AG04450 (cell line): ENCODE measurements around the gene DOK5. TPM values are rescaled to one million over a fixed set of nuclear protein-coding genes. Genes with fewer than 3 reads are reported as not detected.

Experiments
- CTCF ChIA-PET: fragments of 300-600, 350-600 bp; formaldehyde crosslinking; extraction: SDS; loops from one replicate; lab custom pipeline; 2022; ENCODE audit warnings: antibody characterized with exemption, inconsistent platforms; lab: Charles Lee
- POLR2A ChIA-PET: fragments of 350-600 bp; formaldehyde crosslinking; extraction: SDS; loops from one replicate; lab custom pipeline; 2021; ENCODE audit warnings: antibody characterized with exemption, inconsistent platforms; lab: Yijun Ruan, JAX
- DNase-seq: peaks from one replicate; pipeline ENCODE4 v3.0.0-alpha.2; 2011; ENCODE audit warnings: low read depth, low spot score
- H3K27ac ChIP-seq: one replicate; pipeline ENCODE4 v1.5.1; 2012; ENCODE audit warnings: low read depth, low read length, control low read depth
- H3K27me3 ChIP-seq: one replicate; pipeline ENCODE4 v1.6.0; 2012; ENCODE audit warnings: low read length; ENCODE audit not compliant: control insufficient read depth, insufficient read depth
- H3K4me3 ChIP-seq: 2 replicates; pipeline ENCODE4 v1.5.1; 2011; ENCODE audit warnings: mild to moderate bottlenecking, low read depth, low read length, control low read depth
- H3K9me3 ChIP-seq: 2 replicates; pipeline ENCODE4 v1.5.1; 2012; ENCODE audit warnings: low read length; ENCODE audit not compliant: control insufficient read depth, insufficient read depth
- CTCF ChIP-seq: IDR thresholded peaks from 2 replicates; pipeline ENCODE4 v1.5.1; 2011; ENCODE audit warnings: low read depth, low read length, control low read depth, inconsistent platforms
- polyA plus RNA-seq: library from polyadenylated mRNA; depleted of rRNA; stranded (reverse); fragments of >200 nt; gene quantifications from 2 replicates; pipeline ENCODE4 v1.2.3, GENCODE V29; 2011

Gene DOK5
- polyA plus RNA-seq, 1 experiment = 1.9 TPM

DNA sequence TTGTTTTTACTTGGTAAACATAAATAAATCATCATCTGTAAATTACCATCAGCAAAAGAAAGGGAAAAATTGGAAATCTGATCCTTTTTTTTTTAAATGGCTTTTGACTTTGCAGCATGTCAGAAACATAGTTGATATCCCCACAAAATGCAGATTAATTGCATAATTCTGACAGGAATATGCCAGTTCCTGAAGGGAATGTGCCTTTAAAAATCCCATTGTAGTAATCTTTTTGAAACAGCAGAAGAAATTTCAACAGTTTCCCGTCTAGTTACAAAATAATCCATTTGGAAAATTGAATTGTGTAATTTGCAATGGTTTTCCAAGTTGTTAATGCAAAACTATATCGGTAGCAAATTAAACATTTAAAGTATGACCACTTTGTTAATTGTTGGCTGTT, 95.2 kb downstream of the DOK5 start:
- DNase-seq = no peak
- Histone ChIP-seq H3K27ac (no peak overlapping the region), H3K27me3 (no peaks in the 10 kb centered on the region), H3K4me3 (no peak overlapping the region), H3K9me3 (no peaks in the 10 kb centered on the region)
- POLR2A ChIA-PET = no interaction called here
- no peak for TF ChIP-seq CTCF
- CTCF ChIA-PET = no interaction called here

DNA sequence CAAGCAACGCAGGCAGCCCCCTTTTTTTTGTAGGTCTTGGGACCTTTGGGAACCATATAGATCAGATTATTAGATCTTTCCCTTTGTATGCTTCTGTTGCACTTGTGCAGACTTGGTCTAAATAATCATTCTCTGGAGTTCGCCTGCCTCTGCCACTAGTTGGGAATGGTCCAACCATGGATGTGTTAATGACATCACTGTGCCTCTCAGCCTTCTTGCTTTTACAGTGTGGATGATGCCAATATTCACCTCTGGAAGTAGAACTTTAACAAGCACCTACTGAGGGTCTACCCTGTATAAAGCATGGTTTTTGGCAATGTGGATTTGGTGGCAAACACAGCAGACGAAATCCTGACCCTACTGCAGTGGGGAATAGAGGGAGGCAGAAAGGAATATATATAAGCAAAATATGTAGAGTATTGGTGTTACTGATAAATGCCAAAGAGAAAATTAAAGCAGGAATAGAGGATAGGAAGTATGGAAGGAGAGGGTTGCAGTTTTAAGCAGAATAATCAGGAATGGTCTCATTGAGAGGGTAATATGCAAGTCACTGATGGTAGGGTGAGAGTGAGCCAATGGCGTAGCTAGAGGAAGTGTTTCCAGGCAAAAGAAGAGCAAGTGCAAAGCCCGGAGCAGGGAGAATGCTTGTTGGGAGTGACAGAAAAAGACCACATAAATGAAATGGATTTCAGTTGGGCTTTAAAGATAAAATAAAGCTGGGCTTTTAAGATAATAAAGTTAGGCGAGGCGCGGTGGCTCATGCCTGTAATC, 97.5 kb downstream of the DOK5 start:
- Histone ChIP-seq H3K27me3 (no peaks in the 10 kb centered on the region), H3K9me3 (no peaks in the 10 kb centered on the region), H3K4me3 (no peak overlapping the region), H3K27ac (no peak overlapping the region)
- TF ChIP-seq CTCF = no peak
- POLR2A ChIA-PET = no interaction called here
- DNase-seq = no peak
- CTCF ChIA-PET = no interaction called here

DNA sequence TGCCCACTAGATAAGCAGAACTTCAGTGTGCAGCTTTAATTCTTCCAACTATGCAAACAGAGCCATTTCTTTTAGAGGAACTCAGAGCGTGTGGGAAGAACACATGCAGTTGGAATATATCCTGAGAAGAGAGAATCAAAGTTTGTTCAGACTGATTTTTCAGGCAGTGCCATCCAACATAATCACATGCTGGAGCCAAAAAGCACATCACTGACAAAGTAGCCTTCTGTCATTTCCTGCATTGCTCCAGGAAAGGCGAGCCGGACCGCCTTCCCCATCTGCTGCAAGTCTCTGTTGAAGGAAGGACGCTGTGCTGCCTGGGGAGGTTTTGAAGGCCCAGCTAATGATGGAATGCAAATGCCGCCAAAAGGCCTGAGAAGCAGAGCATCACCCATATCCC, 98.4 kb downstream of the DOK5 start:
- Histone ChIP-seq H3K4me3 (no peak overlapping the region), H3K27ac (no peak overlapping the region), H3K9me3 (no peaks in the 10 kb centered on the region), H3K27me3 (no peaks in the 10 kb centered on the region)
- POLR2A ChIA-PET = no interaction called here
- CTCF ChIA-PET = no interaction called here
- no peak for DNase-seq
- no peak for TF ChIP-seq CTCF

DNA sequence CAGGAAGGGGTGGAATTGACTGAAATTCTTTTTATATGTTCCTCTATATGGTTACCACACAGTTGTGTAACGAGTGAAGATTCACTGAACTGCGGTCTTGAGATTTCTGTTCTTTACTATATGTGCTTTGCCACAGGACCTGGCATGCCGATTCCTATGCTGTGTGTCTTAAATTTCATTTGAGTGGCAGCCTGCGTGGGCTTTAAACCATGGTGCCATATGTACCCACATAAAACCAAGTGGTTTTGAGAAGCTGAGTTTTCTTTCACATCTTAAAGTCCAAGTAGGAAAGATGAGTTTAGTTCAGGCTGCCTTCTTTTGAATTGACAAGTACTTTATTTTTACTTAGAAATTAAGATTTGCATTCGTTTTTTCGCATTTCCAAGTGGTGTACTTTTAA, 101.1 kb downstream of the DOK5 start:
- no peak for TF ChIP-seq CTCF
- Histone ChIP-seq H3K27me3 (no peaks in the 10 kb centered on the region), H3K27ac (no peak overlapping the region), H3K9me3 (no peaks in the 10 kb centered on the region), H3K4me3 (no peak overlapping the region)
- DNase-seq = no peak
- ChIA-PET CTCF (no interaction called here), POLR2A (no interaction called here)

DNA sequence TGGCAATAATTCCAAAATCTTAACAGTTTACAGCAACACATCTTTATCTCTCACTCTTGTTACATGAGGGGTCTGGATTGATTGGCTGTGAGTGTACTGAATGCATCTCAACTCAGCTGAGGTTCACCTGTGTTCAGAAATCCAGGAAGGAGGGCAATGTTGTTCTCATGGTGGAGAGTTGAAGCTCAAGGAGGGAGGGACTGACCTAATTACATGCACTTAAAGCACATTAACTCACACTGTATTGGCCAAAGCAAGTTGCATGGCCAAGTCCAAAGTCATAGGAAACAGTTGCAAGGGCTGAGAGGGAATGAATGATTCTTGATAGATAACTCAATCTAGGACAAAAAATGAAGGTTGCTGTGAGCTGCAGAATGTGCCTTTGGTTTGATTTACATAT, 102.2 kb downstream of the DOK5 start:
- DNase-seq = no peak
- H3K27me3 ChIP-seq = no peaks in the 10 kb centered on the region
- CTCF ChIA-PET = interaction anchor here (0.6 kb wide), 1 partner anchor 473 kb away, joined by 3 read pairs; no protein-coding TSS in a partner anchor
- no peak for TF ChIP-seq CTCF
- H3K27ac ChIP-seq = no peak overlapping the region
- POLR2A ChIA-PET = no interaction called here
- no peaks in the 10 kb centered on the region for H3K9me3 ChIP-seq
- no peak overlapping the region for H3K4me3 ChIP-seq
